SW480 (cell line): ENCODE data around the gene RBL1.
"Not testable (repeated sequence)": the region's sequence is repeated elsewhere in the genome, so short reads cannot be mapped to it uniquely, and the experiment has no call there.

ENCODE experiments used
- DNase-seq: peaks from one replicate; pipeline ENCODE4 v3.0.0-alpha.2; 2016; ENCODE audit warnings: low spot score

RBL1 gene

DNA sequence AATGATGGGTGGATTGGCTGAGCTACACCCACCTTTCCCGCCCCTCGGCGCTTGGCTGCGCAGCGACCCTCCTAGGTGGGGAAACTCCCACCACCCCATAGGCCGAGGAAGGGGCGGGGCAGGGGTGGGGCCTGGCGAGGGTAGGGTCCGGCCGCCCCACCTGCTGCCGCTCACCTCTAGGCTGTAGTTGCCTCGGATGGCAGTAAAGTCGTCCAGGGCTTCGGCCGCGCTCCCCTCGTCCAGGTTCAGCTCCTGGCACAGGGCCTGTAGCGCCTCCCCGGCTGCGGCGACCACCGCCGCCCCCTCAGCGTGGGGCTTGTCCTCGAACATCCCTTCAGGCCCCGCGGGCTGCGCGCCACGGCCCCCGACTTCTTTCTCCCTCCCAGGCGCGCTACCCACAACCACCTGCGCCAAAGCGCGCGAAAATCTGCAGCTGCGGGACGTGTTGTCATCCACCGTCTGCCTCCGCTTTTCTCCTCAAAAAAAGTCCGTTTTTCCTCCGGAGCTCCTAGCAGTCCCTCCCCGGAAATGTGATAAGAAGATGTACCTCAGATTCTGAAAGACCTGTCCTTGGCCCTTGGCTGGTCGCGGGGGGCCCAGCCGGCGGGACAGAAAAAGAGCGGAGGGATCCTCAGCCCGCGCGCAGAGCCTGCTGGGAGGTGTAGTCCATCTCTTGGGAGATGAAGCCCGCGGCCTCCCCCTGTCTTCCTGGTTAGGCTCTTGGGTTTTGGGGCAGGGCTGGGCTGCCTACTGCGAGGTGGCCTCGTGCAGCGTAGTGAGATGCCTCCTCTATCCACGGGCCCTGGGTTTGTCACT is at the start of gene RBL1:
Gene RBL1 (minus strand): TSS at position 399 of the 816 bp plus-strand sequence. CDS start 69 bp downstream, at position 330.
- peak; percentile 93 for DNase-seq

GRCh38 chr20:37144856-37145404 is 49.1 kb upstream of the RBL1 start:
- no peak for DNase-seq

DNA sequence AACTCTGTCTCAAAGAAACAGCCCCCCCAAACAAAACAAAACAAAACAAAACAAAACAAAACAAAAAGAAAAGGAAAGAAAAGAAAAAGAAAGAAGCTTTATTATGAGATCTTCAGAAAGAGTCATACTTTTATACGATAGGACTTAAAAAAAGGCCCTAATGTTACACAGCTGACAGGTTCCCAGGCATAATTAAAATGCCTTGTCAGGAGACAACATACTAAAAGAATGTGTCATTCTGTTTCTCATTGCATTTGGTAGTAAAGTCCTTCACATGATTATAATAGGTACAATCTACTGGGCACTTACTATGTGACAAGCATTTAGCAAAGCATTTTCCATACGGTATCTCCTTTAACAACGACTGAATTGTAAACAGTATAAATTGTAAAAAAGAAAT is 46.9 kb upstream of the RBL1 start:
- DNase-seq = peak; percentile 26

GRCh38 chr20:37137547-37137946 is 41.8 kb upstream of the RBL1 start:
- DNase-seq = no peak

DNA sequence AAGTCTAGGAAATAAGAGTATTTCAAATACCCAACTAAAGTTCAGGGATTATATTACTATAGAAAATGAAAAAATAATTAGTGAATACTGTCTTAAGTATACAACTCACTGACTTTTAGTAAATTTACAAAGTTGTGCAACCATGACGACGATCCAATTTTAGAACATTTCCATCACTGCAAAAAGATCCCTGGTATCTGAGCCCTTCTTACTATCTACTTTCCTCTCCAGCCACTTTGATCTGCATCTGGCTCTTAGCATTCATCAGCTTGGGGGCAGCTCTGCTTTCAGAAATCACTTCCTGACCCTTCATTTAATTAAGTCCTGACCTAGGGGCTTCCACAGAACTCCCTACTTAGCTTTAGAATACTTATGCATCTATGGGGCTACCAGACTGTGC is 38.2 kb upstream of the RBL1 start:
- no peak for DNase-seq

- no peak for DNase-seq
Observed at GRCh38 chr20:37131486-37131885, 35.7 kb upstream of the RBL1 start.

GRCh38 chr20:37128803-37129202 is 33.0 kb upstream of the RBL1 start:
- DNase-seq = no peak

GRCh38 chr20:37126290-37126689 is 30.5 kb upstream of the RBL1 start:
- not testable (repeated sequence) for DNase-seq

- no peak for DNase-seq
Observed at GRCh38 chr20:37123441-37123840, 27.6 kb upstream of the RBL1 start.

- no peak for DNase-seq
Observed at GRCh38 chr20:37120497-37120896, 24.7 kb upstream of the RBL1 start.

DNA sequence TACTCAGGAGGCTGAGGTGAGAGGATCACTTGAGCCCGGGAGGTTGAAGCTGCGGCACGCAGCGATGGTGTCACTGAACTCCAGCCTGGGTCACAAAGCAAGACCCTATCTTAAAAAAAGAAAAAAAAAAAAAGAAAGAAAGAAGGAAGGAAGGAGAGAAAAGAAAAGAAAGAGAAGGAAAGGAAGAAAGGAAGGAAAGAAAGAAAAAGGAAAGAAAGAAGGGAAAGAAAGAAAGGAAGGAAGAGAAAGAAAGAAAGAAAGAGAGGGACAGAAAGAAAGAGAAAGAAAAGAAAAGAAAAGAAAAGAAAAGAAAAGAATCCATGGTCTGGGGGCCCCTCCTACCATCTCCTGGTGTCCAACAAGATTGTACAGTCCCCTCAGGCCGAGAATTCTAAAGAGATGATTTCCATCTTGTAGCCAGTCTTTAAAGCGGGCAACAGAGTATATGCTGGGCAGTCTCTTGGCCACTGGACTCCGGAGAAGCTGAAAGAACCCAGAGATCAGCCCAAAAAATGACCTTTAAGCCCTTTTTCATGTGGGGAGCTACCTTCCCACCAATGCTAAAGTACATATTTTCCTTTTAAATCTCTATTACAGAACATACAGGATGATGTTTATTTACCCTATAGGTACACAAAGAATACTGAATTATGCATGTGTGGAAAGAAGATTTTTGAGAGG is 23.7 kb upstream of the RBL1 start:
- DNase-seq = no peak

DNA sequence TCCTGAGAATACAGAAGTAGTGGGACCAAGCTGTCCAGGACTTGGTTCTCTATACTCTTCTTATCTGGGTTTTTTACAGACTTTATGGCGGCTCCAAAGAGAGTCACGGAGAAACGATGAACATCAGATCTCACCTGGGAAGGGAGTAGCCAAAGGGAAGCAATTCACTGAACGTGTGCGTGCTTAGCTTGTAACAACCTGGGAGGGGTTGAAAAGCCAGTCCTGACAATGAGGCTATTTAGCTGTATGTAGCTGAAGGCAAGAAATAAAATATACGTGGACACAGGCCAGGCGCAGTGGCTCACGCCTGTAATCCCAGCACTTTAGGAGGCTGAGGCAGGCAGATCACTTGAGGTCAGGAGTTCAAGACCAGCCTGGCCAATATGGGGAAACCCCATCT is 18.2 kb upstream of the RBL1 start:
- DNase-seq = no peak

- DNase-seq = no peak
Observed at GRCh38 chr20:37111926-37112455, 16.2 kb upstream of the RBL1 start.

DNA sequence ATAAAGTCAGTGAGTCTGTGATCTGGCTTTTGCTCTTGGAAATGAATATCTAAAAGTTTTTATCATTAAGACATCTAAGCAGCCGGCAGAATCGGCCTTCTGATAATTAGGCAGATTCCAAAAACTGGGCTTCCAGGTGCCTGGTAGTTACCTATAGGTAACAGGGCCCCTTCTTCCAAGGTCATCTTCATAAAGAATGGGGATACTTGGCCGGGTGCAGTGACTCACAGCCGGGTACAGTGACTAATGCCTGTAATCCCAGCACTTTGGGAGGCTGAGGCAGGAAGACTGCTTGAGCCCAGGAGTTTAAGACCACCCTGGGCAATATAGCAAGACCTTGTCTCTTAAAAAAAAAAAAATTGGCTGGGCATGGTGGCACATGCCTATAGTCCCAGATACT is 12.9 kb upstream of the RBL1 start:
- no peak for DNase-seq

DNA sequence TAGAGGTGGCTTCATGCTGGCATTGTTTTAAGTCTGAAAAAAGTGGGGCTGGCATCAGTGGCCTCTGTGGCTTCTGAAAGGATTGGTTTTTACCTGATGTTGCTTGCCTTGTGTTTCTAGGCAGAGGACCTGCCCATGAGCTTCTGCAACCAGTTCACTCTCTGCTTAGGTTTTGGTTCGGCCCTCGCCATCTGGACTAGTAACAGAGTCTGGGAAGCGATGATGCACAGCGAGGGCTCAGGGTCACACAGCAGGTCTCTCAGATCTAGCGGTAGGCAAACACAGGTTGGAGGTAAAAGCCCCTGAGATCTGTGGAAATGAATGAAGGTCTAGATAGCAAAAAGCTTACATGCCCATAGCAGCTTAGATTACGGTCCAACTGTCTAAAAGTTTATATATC is 6.8 kb upstream of the RBL1 start:
- no peak for DNase-seq

DNA sequence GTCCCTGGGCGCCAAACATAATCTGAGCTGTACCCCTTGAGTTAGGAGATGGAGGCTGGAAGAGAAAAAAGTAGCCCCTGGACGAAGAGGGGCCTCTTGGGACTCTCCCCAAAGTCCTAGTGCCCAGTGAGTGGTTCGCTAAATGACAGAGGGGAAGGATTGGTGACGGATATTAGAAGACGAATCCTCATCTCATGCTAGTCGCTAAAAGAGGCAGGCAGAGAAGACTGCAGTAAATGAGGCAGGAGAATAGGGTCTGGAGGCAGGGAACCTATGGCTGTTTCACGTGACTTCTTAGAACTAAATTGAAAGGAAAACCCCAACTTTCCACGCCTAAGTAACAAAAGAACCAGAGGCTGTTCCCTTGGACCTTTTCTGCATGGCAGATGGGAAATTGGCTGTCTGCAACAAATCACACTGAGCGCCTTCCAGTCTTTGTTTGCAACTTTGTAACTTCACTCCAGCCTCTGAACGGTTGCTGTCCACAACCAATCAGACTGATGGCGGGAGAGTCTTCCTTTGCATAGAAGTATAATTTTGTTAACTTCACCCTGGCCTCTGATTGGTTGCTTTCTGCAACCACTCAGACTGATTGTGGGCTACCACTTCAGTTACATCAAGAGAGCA is 731 bp upstream of the RBL1 start:
- no peak for DNase-seq

DNA sequence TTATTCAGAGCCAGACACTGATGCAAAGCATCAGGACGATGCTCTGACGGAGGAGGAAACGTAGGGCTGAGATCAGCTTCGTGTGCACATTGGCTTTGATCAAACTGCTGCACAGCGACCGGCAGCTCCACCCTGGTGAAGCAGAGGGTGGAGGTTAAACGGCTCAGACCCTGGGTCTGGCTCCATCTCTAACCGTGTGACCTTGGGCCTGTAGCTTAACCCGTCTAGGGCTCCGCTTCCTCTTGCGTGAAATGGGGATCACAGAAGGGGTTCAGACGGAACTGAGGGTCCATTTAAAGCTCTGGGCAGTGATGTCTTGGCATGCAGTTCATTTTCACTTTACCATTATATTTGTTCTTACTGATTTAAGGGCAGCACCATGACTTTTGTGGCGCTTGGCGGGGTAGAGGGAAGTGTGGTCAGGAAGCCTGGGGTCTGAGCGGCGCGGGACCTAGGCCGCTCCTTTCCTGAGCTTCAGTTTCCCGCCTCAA is 644 bp downstream of the RBL1 start:
- DNase-seq = peak; percentile 49

DNA sequence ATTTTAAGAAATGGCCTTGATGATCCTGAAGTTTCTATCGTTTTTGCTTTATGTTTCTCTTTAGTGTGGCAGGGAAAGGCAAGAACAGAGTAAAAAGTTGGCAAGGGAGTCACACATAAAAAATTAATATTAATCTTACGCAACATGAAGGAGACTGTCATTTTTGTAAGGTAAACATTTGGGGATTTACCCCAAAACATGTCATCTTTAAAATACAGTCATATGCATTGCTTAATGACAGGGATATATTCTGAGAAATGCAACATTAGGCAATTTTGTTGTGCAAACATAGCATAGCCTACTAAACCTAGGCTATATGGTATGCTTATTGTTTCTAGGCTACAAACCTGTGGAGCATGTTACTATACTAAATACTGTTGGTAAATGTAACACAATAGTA is 5.4 kb downstream of the RBL1 start:
- DNase-seq = no peak

GRCh38 chr20:37081717-37082289 is 14.0 kb downstream of the RBL1 start:
- no peak for DNase-seq

- no peak for DNase-seq
Observed at GRCh38 chr20:37077009-37077408, 18.8 kb downstream of the RBL1 start.

DNA sequence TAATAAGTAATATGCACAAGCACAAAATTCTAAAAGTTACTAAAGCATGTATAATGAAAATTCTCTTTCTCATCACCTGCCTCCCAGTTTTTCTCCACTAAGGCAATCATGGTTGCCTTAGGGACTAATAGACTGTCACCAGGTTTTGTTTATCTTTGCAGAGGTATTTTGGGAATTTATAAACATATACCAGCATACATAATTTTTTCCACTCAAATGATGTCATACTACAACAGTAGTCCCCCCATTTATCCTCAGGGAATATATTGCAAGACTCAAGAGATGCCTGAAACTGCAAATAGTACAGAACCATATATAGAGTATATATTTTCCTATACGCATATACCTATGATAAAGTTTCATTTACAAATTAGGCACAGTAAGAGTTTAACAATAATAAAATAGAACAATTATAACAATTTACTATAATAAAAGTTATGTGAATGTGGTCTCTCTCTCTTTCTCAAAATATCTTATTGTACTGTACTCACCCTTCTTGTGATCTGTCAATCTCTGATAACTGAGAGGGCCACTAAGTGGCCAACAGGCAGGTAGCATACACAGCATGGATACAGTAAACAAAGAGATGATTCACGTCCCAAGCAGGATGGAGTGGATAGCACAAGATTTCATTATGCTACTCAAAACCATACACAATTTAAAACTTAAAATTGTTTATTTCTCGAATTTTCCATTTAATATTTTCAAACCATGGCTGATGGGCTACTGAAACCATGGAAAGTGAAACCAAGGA is 19.7 kb downstream of the RBL1 start:
- DNase-seq = no peak
